SK-MEL-5 (cell line): ENCODE measurements around the gene GUCA1C. TPM values are rescaled to one million over a fixed set of nuclear protein-coding genes. Genes with fewer than 3 reads are reported as not detected.

Source experiments
- total RNA-seq: library from RNA; depleted of rRNA; stranded (reverse); fragments of >200 nt; shearing (Covaris generic); gene quantifications from 2 replicates; pipeline ENCODE4 v1.2.3, GENCODE V29; 2014; rRNA removed

Gene GUCA1C
- total RNA-seq, 1 experiment from 2014 or later = not detected

Other genes with a start within 250 kb of the GUCA1C start
- gene RETNLB, start 196.5 kb downstream of the GUCA1C start, total RNA-seq = not detected in 2 replicates
- not detected in 2 replicates for gene TRAT1, start 131.1 kb downstream of the GUCA1C start, total RNA-seq
- 0.11 TPM in 1 of 2 replicates, not detected in the other for gene MORC1, start 164.3 kb upstream of the GUCA1C start, total RNA-seq
- gene C3orf85, start 182.8 kb upstream of the GUCA1C start, total RNA-seq = not detected in 2 replicates